Measurements from ENCODE around the gene PABPN1.
A peak's percentile ranks its signal among the peaks of the same experiment; 100 is the strongest.

Gene PABPN1

GRCh38 chr14:23285530-23286019 lies 35.7 kb upstream of the PABPN1 start:
- H3K27me3 ChIP-seq (ENCODE audit: insufficient read depth, insufficient read length), result peaks cover 38% of the 10 kb centered on the region

GRCh38 chr14:23286020-23286901 lies 35.0 kb upstream of the PABPN1 start, which contains the start of gene HOMEZ:
HOMEZ (minus strand) TSS chr14:23286132; CDS start chr14:23285952, 180 bp downstream.
- H3K9me3 ChIP-seq (ENCODE audit: insufficient read depth, low read length), result no peaks in the 10 kb centered on the region
- peaks cover 45% of the 10 kb centered on the region for H3K27me3 ChIP-seq (ENCODE audit: insufficient read depth, insufficient read length)

More at GRCh38 chr14:23285530-23286019, 35.7 kb upstream of the PABPN1 start:
- peak overlapping the region; percentile 81 for H3K4me3 ChIP-seq (ENCODE audit: insufficient read length, low read depth)
- TF ChIP-seq ZNF274 (IDR thresholded peaks at IDR 0.05; ENCODE audit: low read depth, low read length), result no peak
- no peak for TF ChIP-seq SUZ12 (IDR thresholded peaks at IDR 0.05; ENCODE audit: extremely low read depth, insufficient read depth, insufficient read length)
- no peak for TF ChIP-seq YY1 (IDR thresholded peaks at IDR 0.05; ENCODE audit: insufficient read depth, insufficient read length)
- H3K4me1 ChIP-seq (ENCODE audit: insufficient read depth, insufficient read length), result peaks cover 4% of the 10 kb centered on the region
- DNase-seq (ENCODE audit: low read depth, low spot score), result no peak
- H3K9me3 ChIP-seq (ENCODE audit: insufficient read depth, low read length), result no peaks in the 10 kb centered on the region
- H3K9ac ChIP-seq (ENCODE audit: insufficient read length, low read depth), result peak overlapping the region; percentile 89
- peaks cover 5% of the 10 kb centered on the region for H3K36me3 ChIP-seq (ENCODE audit: insufficient read depth, insufficient read length, low read length)

GRCh38 chr14:23286902-23287479 lies 34.3 kb upstream of the PABPN1 start:
- Histone ChIP-seq H3K36me3 (ENCODE audit: insufficient read depth, insufficient read length, low read length) (peaks cover 5% of the 10 kb centered on the region), H3K27me3 (ENCODE audit: insufficient read depth, insufficient read length) (peaks cover 52% of the 10 kb centered on the region), H3K4me1 (ENCODE audit: insufficient read depth, insufficient read length) (peaks cover 4% of the 10 kb centered on the region), H3K9ac (ENCODE audit: insufficient read length, low read depth) (no peak overlapping the region), H3K9me3 (ENCODE audit: insufficient read depth, low read length) (no peaks in the 10 kb centered on the region), H3K4me3 (ENCODE audit: insufficient read length, low read depth) (peak overlapping the region; percentile 41)
- TF ChIP-seq ZNF274 (IDR thresholded peaks at IDR 0.05; ENCODE audit: low read depth, low read length) (no peak), SUZ12 (IDR thresholded peaks at IDR 0.05; ENCODE audit: extremely low read depth, insufficient read depth, insufficient read length) (no peak), YY1 (IDR thresholded peaks at IDR 0.05; ENCODE audit: insufficient read depth, insufficient read length) (no peak)
- no peak for DNase-seq (ENCODE audit: low read depth, low spot score)

More at GRCh38 chr14:23286020-23286901, 35.0 kb upstream of the PABPN1 start, which contains the start of gene HOMEZ:
- peak within 1 kb of the TSS; percentile 81 for H3K4me3 ChIP-seq (ENCODE audit: insufficient read length, low read depth)
- peaks cover 5% of the 10 kb centered on the region for H3K36me3 ChIP-seq (ENCODE audit: insufficient read depth, insufficient read length, low read length)
- TF ChIP-seq YY1 (IDR thresholded peaks at IDR 0.05; ENCODE audit: insufficient read depth, insufficient read length), result no peak
- no peak for TF ChIP-seq SUZ12 (IDR thresholded peaks at IDR 0.05; ENCODE audit: extremely low read depth, insufficient read depth, insufficient read length)
- no peak for TF ChIP-seq ZNF274 (IDR thresholded peaks at IDR 0.05; ENCODE audit: low read depth, low read length)
- H3K4me1 ChIP-seq (ENCODE audit: insufficient read depth, insufficient read length), result peaks cover 4% of the 10 kb centered on the region
- peak; percentile 93 for DNase-seq (ENCODE audit: low read depth, low spot score)
- peak within 1 kb of the TSS; percentile 89 for H3K9ac ChIP-seq (ENCODE audit: insufficient read length, low read depth)

- H3K27me3 ChIP-seq (ENCODE audit: insufficient read depth, insufficient read length), result peaks cover 91% of the 10 kb centered on the region
- TF ChIP-seq SUZ12 (IDR thresholded peaks at IDR 0.05; ENCODE audit: extremely low read depth, insufficient read depth, insufficient read length), result no peak
- no peak overlapping the region for H3K4me3 ChIP-seq (ENCODE audit: insufficient read length, low read depth)
- H3K9me3 ChIP-seq (ENCODE audit: insufficient read depth, low read length), result no peaks in the 10 kb centered on the region
- no peak for DNase-seq (ENCODE audit: low read depth, low spot score)
- no peak overlapping the region for H3K9ac ChIP-seq (ENCODE audit: insufficient read length, low read depth)
- peaks cover 2% of the 10 kb centered on the region for H3K4me1 ChIP-seq (ENCODE audit: insufficient read depth, insufficient read length)
- no peaks in the 10 kb centered on the region for H3K36me3 ChIP-seq (ENCODE audit: insufficient read depth, insufficient read length, low read length)
These were observed 26.3 kb upstream of the PABPN1 start for GRCh38 chr14:23294734-23295561.

- peaks cover 5% of the 10 kb centered on the region for H3K4me1 ChIP-seq (ENCODE audit: insufficient read depth, insufficient read length)
- no peaks in the 10 kb centered on the region for H3K36me3 ChIP-seq (ENCODE audit: insufficient read depth, insufficient read length, low read length)
- TF ChIP-seq ZNF274 (IDR thresholded peaks at IDR 0.05; ENCODE audit: low read depth, low read length) (no peak), SUZ12 (IDR thresholded peaks at IDR 0.05; ENCODE audit: extremely low read depth, insufficient read depth, insufficient read length) (no peak), YY1 (IDR thresholded peaks at IDR 0.05; ENCODE audit: insufficient read depth, insufficient read length) (no peak)
- no peaks in the 10 kb centered on the region for H3K9me3 ChIP-seq (ENCODE audit: insufficient read depth, low read length)
- peaks cover 89% of the 10 kb centered on the region for H3K27me3 ChIP-seq (ENCODE audit: insufficient read depth, insufficient read length)
- no peak overlapping the region for H3K4me3 ChIP-seq (ENCODE audit: insufficient read length, low read depth)
- no peak for DNase-seq (ENCODE audit: low read depth, low spot score)
- H3K9ac ChIP-seq (ENCODE audit: insufficient read length, low read depth), result no peak overlapping the region
These were observed 25.1 kb upstream of the PABPN1 start for GRCh38 chr14:23296012-23296777.

GRCh38 chr14:23297096-23297495 lies 24.2 kb upstream of the PABPN1 start:
- H3K27me3 ChIP-seq (ENCODE audit: insufficient read depth, insufficient read length), result peaks cover 80% of the 10 kb centered on the region
- H3K4me3 ChIP-seq (ENCODE audit: insufficient read length, low read depth), result no peak overlapping the region
- H3K4me1 ChIP-seq (ENCODE audit: insufficient read depth, insufficient read length), result peaks cover 5% of the 10 kb centered on the region
- no peaks in the 10 kb centered on the region for H3K36me3 ChIP-seq (ENCODE audit: insufficient read depth, insufficient read length, low read length)
- H3K9ac ChIP-seq (ENCODE audit: insufficient read length, low read depth), result no peak overlapping the region
- no peak for TF ChIP-seq YY1 (IDR thresholded peaks at IDR 0.05; ENCODE audit: insufficient read depth, insufficient read length)
- no peak for TF ChIP-seq ZNF274 (IDR thresholded peaks at IDR 0.05; ENCODE audit: low read depth, low read length)
- TF ChIP-seq SUZ12 (IDR thresholded peaks at IDR 0.05; ENCODE audit: extremely low read depth, insufficient read depth, insufficient read length), result no peak
- no peak for DNase-seq (ENCODE audit: low read depth, low spot score)
- no peaks in the 10 kb centered on the region for H3K9me3 ChIP-seq (ENCODE audit: insufficient read depth, low read length)
